Measurements from ENCODE around the gene DPH1. TPM values are rescaled to one million over a fixed set of nuclear protein-coding genes. Genes with fewer than 3 reads are reported as not detected.

The DPH1 gene
- total and polyA plus RNA-seq, 5 experiments from 2014 or later, result 26.6 to 124 (median 47.0) TPM

GRCh38 chr17:2047590-2047989 is 17.6 kb downstream of the DPH1 start:
- H3K9me3 Mint-ChIP-seq, result no peaks in the 10 kb centered on the region
- no peak overlapping the region for H3K27ac Mint-ChIP-seq
- H3K4me1 Mint-ChIP-seq, result peaks cover 11 to 33% (median 28%) of the 10 kb centered on the region in 4 donors
- peaks cover 0 to 13% (median 0%) of the 10 kb centered on the region in 3 donors for H3K36me3 Mint-ChIP-seq
- POLR2A ChIA-PET, result interaction anchor here (1.7 to 1.9 kb wide), 2 partner anchors 10 to 222 kb away, joined by 4 to 6 read pairs; no protein-coding TSS in a partner anchor
- H3K27me3 Mint-ChIP-seq, result peaks cover 0 to 12% (median 5%) of the 10 kb centered on the region in 5 donors
- ATAC-seq (no peak), DNase-seq (no peak)
- no peak overlapping the region for H3K4me3 Mint-ChIP-seq

- no peaks in the 10 kb centered on the region for H3K9me3 Mint-ChIP-seq
- POLR2A ChIA-PET, result interaction anchor here (1.3 to 1.9 kb wide), 4 partner anchors 9 to 221 kb away, joined by 3 to 6 read pairs (median 4); no protein-coding TSS in a partner anchor
- H3K27ac Mint-ChIP-seq, result peak overlapping the region in 6 of 10 donors; percentile 35 to 85 (median 62)
- H3K27me3 Mint-ChIP-seq, result peaks cover 0 to 12% (median 5%) of the 10 kb centered on the region in 5 donors
- H3K36me3 Mint-ChIP-seq, result peaks cover 0 to 6% (median 0%) of the 10 kb centered on the region in 3 donors
- H3K4me3 Mint-ChIP-seq, result peak overlapping the region; percentile 34 to 79 (median 67)
- H3K4me1 Mint-ChIP-seq, result peaks cover 12 to 33% (median 24%) of the 10 kb centered on the region in 4 donors
- DNase-seq (no peak), ATAC-seq (no peak)
Measured at GRCh38 chr17:2048805-2049204, 18.9 kb downstream of the DPH1 start.

- peak; percentile 62 to 68 for ATAC-seq
- POLR2A ChIA-PET, result interaction anchor here (1.3 to 1.7 kb wide), 3 partner anchors 8 to 217 kb away, joined by 3 to 6 read pairs (median 5); no protein-coding TSS in a partner anchor
- Mint-ChIP-seq H3K4me3 (peak overlapping the region; percentile 60 to 79 (median 72)), H3K4me1 (peaks cover 14 to 36% (median 27%) of the 10 kb centered on the region in 4 donors), H3K36me3 (peaks cover 0 to 3% (median 0%) of the 10 kb centered on the region in 3 donors), H3K9me3 (no peaks in the 10 kb centered on the region), H3K27ac (peak overlapping the region in 8 of 10 donors; percentile 15 to 85 (median 71)), H3K27me3 (peaks cover 0 to 12% (median 5%) of the 10 kb centered on the region in 5 donors)
- peak; percentile 86 to 93 (median 88) for DNase-seq
Measured at GRCh38 chr17:2049333-2050299, 19.7 kb downstream of the DPH1 start.

DNA sequence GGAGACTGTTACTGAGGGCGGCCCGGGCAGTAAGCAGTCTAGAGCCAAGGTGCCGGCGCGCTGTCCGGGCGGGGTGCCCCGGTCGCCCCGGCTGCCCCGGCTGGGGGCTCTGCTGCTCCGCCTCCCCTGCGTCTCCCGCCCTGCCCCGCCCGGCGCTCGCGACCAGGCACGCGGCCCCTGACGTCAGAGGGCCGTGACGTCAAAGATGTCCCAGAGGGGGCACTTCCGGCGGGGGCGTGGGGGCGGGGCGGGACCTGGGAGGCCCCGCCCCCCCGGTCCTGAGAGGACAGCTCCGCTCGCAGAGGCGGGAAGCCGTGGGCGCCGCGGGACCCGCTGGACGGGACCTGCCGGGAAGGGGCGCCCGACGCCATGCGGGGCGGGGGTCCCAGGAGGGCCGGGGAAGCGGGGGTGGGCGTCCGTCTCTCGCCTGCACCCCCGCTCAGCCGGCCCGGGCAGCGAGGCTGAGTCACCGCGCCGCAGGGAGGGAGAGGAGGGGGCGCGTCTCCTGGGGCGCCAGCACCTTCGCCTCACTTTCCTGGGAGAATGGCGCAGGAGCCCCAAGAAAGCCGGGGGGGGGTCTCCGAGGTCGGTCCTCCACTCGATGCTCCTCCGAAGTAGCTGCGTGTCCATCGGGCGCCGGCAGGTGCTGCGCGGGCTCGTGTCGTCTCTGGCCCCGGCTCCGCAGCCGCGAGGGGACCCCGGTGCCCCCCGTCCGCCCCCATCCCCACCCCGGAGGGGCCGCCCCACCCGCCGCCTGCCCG is 20.5 kb downstream of the DPH1 start:
- no peaks in the 10 kb centered on the region for H3K9me3 Mint-ChIP-seq
- peaks cover 14 to 35% (median 28%) of the 10 kb centered on the region in 4 donors for H3K4me1 Mint-ChIP-seq
- peak overlapping the region in 1 of 10 donors; percentile 91 for H3K27ac Mint-ChIP-seq
- peak overlapping the region in 1 of 10 donors; percentile 60 for H3K4me3 Mint-ChIP-seq
- POLR2A ChIA-PET, result interaction anchor here (0.8 to 1.9 kb wide), 4 partner anchors 9 to 216 kb away, joined by 3 to 5 read pairs (median 4); partner anchors contain the start of gene OVCA2
- DNase-seq (peak; percentile 56 to 86 (median 75)), ATAC-seq (peak; percentile 7 to 29)
- H3K27me3 Mint-ChIP-seq, result peaks cover 0 to 12% (median 5%) of the 10 kb centered on the region in 5 donors
- H3K36me3 Mint-ChIP-seq, result no peaks in the 10 kb centered on the region

GRCh38 chr17:2051061-2051932 is 21.3 kb downstream of the DPH1 start:
- POLR2A ChIA-PET, result interaction anchor here (0.6 to 1.9 kb wide), 6 partner anchors 10 to 855 kb away, joined by 3 to 5 read pairs (median 4); partner anchors contain the start of gene OVCA2
- no peaks in the 10 kb centered on the region for H3K36me3 Mint-ChIP-seq

DNA sequence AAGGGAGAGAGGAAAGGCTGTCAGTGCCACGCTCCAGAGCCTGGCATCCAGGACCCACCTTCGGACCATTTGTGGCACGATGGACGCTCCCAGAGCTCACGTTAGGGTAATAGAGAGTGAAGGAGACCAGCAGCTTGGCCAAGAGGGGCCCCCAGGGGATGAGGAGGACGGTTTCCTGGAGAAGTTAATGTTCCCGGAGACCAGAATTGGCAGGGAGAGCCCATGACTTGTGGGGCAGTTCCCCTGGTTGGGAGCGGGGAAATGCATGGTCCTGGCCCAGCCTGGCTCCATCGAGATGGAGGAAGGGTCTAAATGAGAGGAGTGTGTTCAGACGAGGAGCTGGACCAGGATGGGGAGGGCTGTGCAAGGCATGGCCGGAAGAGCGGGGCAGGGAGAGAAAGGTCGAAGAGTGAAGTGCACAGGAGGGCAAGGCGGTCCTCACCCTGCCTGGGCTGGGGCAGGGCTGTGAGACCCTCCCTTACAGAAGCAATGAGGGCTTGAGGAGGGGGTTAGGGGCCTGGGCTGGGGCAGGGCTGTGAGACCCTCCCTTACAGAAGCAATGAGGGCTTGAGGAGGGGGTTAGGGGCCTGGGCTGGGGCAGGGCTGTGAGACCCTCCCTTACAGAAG is 22.1 kb downstream of the DPH1 start:
- no peaks in the 10 kb centered on the region for H3K9me3 Mint-ChIP-seq
- peaks cover 14 to 35% (median 31%) of the 10 kb centered on the region in 4 donors for H3K4me1 Mint-ChIP-seq
- H3K36me3 Mint-ChIP-seq, result no peaks in the 10 kb centered on the region
- peaks cover 0 to 12% (median 5%) of the 10 kb centered on the region in 5 donors for H3K27me3 Mint-ChIP-seq
- no peak for DNase-seq
- POLR2A ChIA-PET, result interaction anchor here (0.6 to 1.9 kb wide), 5 partner anchors 11 to 855 kb away, joined by 3 to 5 read pairs (median 4); partner anchors contain the start of gene OVCA2
- H3K4me3 Mint-ChIP-seq, result peak overlapping the region; percentile 8 to 71 (median 54)
- ATAC-seq, result no peak
- H3K27ac Mint-ChIP-seq, result peak overlapping the region in 8 of 10 donors; percentile 16 to 91 (median 61)

More at GRCh38 chr17:2051061-2051932, 21.3 kb downstream of the DPH1 start:
- no peak for ATAC-seq
- Mint-ChIP-seq H3K27ac (peak overlapping the region in 6 of 10 donors; percentile 9 to 91 (median 36)), H3K27me3 (peaks cover 0 to 12% (median 5%) of the 10 kb centered on the region in 5 donors), H3K4me1 (peaks cover 14 to 35% (median 29%) of the 10 kb centered on the region in 4 donors), H3K9me3 (no peaks in the 10 kb centered on the region), H3K4me3 (peak overlapping the region in 8 of 10 donors; percentile 4 to 72 (median 62))
- no peak for DNase-seq

DNA sequence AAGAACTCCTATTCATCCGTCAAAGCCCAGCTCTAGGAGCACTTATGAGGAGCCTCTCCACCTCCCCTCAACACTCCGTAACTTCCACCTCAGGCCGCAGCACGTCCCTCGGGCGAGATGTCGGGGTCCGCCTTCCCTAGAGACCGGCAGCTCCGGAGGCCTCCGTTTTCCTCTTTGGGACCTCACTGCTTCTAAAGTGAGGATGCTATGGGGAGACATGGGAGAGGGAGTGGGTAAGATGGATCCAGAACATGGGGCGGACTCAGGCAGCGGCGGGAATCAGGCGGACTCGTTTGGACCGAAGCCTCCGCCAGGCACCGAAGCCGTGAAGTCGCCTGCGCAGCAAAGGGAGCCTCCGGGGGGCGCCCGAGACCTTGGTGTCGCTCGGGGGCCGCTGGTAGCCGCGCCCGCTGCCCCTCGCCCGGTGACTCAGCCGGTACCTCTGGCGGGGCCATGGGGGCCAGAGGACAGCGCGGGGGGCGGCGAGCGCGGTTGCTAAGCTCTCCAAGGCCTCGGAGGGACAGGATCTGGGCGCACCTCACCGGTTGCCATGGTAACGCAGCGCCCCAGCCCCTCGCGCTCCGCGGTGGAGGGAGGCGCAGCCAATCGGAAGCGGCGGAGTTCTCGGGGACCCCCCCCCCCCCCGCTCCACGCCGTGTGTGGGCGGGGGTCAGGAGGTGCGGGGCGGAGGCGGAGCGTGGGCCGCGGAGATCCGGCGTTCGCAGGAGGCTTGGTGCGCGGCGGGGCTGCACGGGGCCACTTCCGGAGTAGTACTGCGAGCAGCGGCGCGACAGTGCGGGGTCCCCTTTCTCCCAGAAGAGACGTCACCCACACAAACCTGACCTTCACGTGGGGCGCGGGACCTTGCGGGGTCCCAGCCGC is 23.7 kb downstream of the DPH1 start:
- Mint-ChIP-seq H3K27ac (peak overlapping the region; percentile 19 to 92 (median 85)), H3K9me3 (no peaks in the 10 kb centered on the region), H3K36me3 (no peaks in the 10 kb centered on the region), H3K27me3 (peaks cover 0 to 15% (median 5%) of the 10 kb centered on the region in 5 donors), H3K4me3 (peak overlapping the region; percentile 72 to 86 (median 79)), H3K4me1 (peaks cover 14 to 35% (median 31%) of the 10 kb centered on the region in 4 donors)
- ATAC-seq (peak; percentile 32 to 36), DNase-seq (peak; percentile 66 to 87 (median 72))
- POLR2A ChIA-PET, result interaction anchor here (0.7 to 1.7 kb wide), 6 partner anchors 11 to 319 kb away, joined by 3 to 9 read pairs (median 4); partner anchors contain the start of gene OVCA2

- peak in 1 of 10 donors; percentile 52 for DNase-seq
- Mint-ChIP-seq H3K27me3 (peaks cover 0 to 15% (median 5%) of the 10 kb centered on the region in 5 donors), H3K36me3 (no peaks in the 10 kb centered on the region), H3K27ac (peak overlapping the region in 8 of 10 donors; percentile 41 to 92 (median 84)), H3K9me3 (no peaks in the 10 kb centered on the region), H3K4me3 (peak overlapping the region; percentile 72 to 86 (median 79)), H3K4me1 (peaks cover 14 to 34% (median 27%) of the 10 kb centered on the region in 4 donors)
- POLR2A ChIA-PET, result interaction anchor here (0.6 to 2.7 kb wide), 7 partner anchors 182 to 299 kb away, joined by 3 to 16 read pairs (median 4); no protein-coding TSS in a partner anchor
- peak in 1 of 2 donors; percentile 0 for ATAC-seq
Measured at GRCh38 chr17:2054262-2054511, 24.2 kb downstream of the DPH1 start.

DNA sequence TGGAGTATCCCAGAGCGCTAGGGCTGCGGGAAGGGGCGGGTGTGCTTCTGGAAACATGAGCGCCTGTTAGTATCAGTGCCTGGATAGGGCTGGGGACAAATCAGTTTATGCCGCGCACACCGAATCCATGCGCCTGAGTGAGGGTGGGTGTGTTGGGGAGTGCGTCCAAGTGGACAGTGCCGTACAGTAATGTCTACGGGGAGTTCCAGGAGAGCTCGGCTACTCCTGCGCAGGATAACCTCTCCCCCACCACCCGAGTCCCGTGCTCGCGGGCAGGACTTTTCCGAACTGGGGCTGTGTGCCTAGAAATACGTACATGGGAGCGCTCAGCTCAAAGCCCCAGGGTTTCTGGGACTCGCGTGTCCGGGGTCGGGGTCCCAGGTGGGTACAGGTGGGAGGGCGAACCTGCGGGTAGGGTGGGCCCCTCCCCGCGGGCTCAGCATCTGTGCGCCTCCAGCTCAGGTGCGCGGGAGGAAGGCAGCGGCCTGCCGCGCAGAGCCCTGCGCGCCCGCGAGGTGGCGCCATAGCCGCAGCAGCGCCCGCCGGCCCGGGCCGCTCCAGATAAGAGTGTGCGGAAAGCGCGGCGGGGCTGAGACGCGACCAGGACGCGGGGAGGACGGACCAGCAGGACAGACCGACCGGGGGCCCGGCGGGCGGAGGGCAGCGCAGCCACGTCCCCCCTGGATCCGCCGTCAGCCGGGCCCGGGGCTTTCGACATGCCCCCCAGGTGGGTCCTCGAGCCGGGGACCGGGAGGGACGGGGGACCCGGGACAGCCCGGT is 24.7 kb downstream of the DPH1 start, which contains the start of gene HIC1:
HIC1 (plus strand) TSS at position 592 of the 780 bp plus-strand sequence. CDS start 1,588 bp downstream, outside the sequence.
- POLR2A ChIA-PET, result interaction anchor here (0.6 to 2.7 kb wide), 10 partner anchors 36 to 299 kb away, joined by 3 to 16 read pairs (median 4); no protein-coding TSS in a partner anchor
- Mint-ChIP-seq H3K27me3 (peaks cover 0 to 18% (median 9%) of the 10 kb centered on the region in 5 donors), H3K4me3 (peak within 1 kb of the TSS; percentile 72 to 86 (median 79)), H3K4me1 (peaks cover 18 to 34% (median 28%) of the 10 kb centered on the region in 4 donors), H3K36me3 (peaks cover 0 to 4% (median 0%) of the 10 kb centered on the region in 3 donors), H3K9me3 (no peaks in the 10 kb centered on the region), H3K27ac (peak within 1 kb of the TSS in 9 of 10 donors; percentile 19 to 92 (median 81))
- DNase-seq, result peak; percentile 54 to 85 (median 78)
- peak; percentile 56 to 60 for ATAC-seq

Measured in naive thymus-derived CD8-positive, alpha-beta T cell (primary cell).